Neural crest cell (in vitro differentiated cells): Measurements from ENCODE around the gene XCL1. TPM values are rescaled to one million over a fixed set of nuclear protein-coding genes. Genes with fewer than 3 reads are reported as not detected.
"Not testable (repeated sequence)": the region's sequence is repeated elsewhere in the genome, so short reads cannot be mapped to it uniquely, and the experiment has no call there.

Experiments used
- DNase-seq: peaks from one replicate; pipeline ENCODE4 v3.0.0; 2021; ENCODE audit warnings: low read depth, mixed read lengths, low spot score
- H3K27ac Mint-ChIP-seq: one replicate; pipeline ENCODE4 v1.8.0; 2021; ENCODE audit warnings: mild to moderate bottlenecking, mixed read lengths; ENCODE audit not compliant: unreplicated experiment
- H3K27me3 Mint-ChIP-seq: 2 replicates; pipeline ENCODE4 v1.8.0; 2021; ENCODE audit warnings: low read depth, mild to moderate bottlenecking, mixed read lengths
- H3K36me3 Mint-ChIP-seq: 2 replicates; pipeline ENCODE4 v1.8.0; 2021; ENCODE audit warnings: low read depth, mild to moderate bottlenecking, mixed read lengths
- H3K4me1 Mint-ChIP-seq: 2 replicates; pipeline ENCODE4 v1.8.0; 2021; ENCODE audit warnings: mixed read lengths
- H3K4me3 Mint-ChIP-seq: one replicate; pipeline ENCODE4 v1.8.0; 2021; ENCODE audit warnings: mild to moderate bottlenecking, mixed read lengths
- H3K9me3 Mint-ChIP-seq: 2 replicates; pipeline ENCODE4 v1.8.0; 2021; ENCODE audit warnings: mixed read lengths
- total RNA-seq: library from RNA; stranded (reverse); gene quantifications from 2 replicates; pipeline ENCODE4 v1.2.1, GENCODE V29; 2021
- TF ChIP-seq, protein P1 (sequence below): fragments of 200-600 bp; sonication (generic); conservative IDR thresholded peaks from 2 replicates; pipeline ENCODE4 v1.5.0; 2021; ENCODE audit warnings: antibody characterized with exemption, mild to moderate bottlenecking

The XCL1 gene
- total RNA-seq, 1 donor from 2014 or later, result not detected

GRCh38 chr1:168545678-168546552, 30.5 kb upstream of the XCL1 start:
- H3K9me3 Mint-ChIP-seq, H3K27ac Mint-ChIP-seq, H3K27me3 Mint-ChIP-seq, H3K4me3 Mint-ChIP-seq, H3K4me1 Mint-ChIP-seq, H3K36me3 Mint-ChIP-seq: not testable (repeated sequence)
- TF ChIP-seq, protein P1, sequence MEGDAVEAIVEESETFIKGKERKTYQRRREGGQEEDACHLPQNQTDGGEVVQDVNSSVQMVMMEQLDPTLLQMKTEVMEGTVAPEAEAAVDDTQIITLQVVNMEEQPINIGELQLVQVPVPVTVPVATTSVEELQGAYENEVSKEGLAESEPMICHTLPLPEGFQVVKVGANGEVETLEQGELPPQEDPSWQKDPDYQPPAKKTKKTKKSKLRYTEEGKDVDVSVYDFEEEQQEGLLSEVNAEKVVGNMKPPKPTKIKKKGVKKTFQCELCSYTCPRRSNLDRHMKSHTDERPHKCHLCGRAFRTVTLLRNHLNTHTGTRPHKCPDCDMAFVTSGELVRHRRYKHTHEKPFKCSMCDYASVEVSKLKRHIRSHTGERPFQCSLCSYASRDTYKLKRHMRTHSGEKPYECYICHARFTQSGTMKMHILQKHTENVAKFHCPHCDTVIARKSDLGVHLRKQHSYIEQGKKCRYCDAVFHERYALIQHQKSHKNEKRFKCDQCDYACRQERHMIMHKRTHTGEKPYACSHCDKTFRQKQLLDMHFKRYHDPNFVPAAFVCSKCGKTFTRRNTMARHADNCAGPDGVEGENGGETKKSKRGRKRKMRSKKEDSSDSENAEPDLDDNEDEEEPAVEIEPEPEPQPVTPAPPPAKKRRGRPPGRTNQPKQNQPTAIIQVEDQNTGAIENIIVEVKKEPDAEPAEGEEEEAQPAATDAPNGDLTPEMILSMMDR, result peak; percentile 66
- DNase-seq, result peak; percentile 3

GRCh38 chr1:168546553-168546895, 29.9 kb upstream of the XCL1 start:
- H3K4me3 Mint-ChIP-seq, H3K36me3 Mint-ChIP-seq, H3K4me1 Mint-ChIP-seq, H3K27me3 Mint-ChIP-seq, DNase-seq, H3K9me3 Mint-ChIP-seq, H3K27ac Mint-ChIP-seq: not testable (repeated sequence)

GRCh38 chr1:168550971-168551370, 25.4 kb upstream of the XCL1 start:
- Mint-ChIP-seq H3K4me1 (no peaks in the 10 kb centered on the region), H3K27me3 (no peaks in the 10 kb centered on the region), H3K9me3 (peaks cover 2% of the 10 kb centered on the region), H3K27ac (no peak overlapping the region), H3K4me3 (no peak overlapping the region), H3K36me3 (no peaks in the 10 kb centered on the region)
- TF ChIP-seq, protein P1, result no peak
- no peak for DNase-seq

- Mint-ChIP-seq H3K4me1 (no peaks in the 10 kb centered on the region), H3K27ac (no peak overlapping the region), H3K9me3 (no peaks in the 10 kb centered on the region), H3K27me3 (no peaks in the 10 kb centered on the region), H3K36me3 (no peaks in the 10 kb centered on the region), H3K4me3 (no peak overlapping the region)
- no peak for DNase-seq
- TF ChIP-seq, protein P1, result no peak
Measured at GRCh38 chr1:168551688-168552087, 24.7 kb upstream of the XCL1 start.

GRCh38 chr1:168552961-168553360, 23.4 kb upstream of the XCL1 start:
- H3K27me3 Mint-ChIP-seq, result peaks cover 2% of the 10 kb centered on the region
- TF ChIP-seq, protein P1, result no peak
- no peak overlapping the region for H3K27ac Mint-ChIP-seq
- no peaks in the 10 kb centered on the region for H3K9me3 Mint-ChIP-seq
- no peak overlapping the region for H3K4me3 Mint-ChIP-seq
- no peak for DNase-seq
- no peaks in the 10 kb centered on the region for H3K36me3 Mint-ChIP-seq
- H3K4me1 Mint-ChIP-seq, result no peaks in the 10 kb centered on the region

DNA sequence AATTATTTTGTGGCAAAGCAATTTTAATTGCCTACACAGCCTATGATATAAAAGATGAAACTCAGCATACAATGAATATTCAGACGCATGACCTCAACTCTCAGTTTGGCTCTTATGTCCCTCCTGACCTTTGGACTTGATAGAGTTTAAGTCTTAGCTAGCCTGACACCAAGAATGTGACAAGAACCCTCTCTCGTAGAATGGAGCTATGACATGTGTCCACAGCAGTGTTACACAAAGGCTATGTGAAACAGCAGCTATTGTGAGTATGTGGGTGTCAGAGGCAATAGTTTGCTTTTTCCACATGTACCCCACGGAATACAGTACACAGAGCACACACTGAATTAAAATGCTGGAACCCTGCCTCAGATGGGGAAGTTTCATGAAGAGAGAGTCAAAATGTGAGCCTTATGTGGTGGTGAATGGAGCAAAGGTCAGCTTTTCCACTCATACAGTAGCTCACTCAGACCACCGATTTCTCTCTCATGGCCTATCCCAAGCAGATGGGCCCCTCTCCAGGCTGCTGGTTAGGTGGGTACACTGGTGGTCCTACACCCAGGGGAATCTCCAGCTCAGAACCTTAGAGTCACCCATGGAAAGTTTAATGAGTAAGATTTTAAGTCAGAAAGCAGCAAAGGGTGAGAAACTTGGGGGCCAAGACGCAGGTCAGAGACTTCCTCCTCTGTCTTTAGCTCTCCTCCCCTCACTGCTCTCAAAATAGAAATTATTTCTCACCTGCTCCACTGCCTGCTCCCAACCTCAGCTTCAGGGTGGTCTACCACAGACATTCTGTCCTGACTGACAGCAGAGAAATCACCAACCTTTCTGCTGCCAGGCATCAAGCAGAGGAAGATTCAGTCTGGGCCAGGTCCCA, 22.5 kb upstream of the XCL1 start:
- no peak overlapping the region for H3K4me3 Mint-ChIP-seq

More for the DNA sequence above, 22.5 kb upstream of the XCL1 start:
- peaks cover 2% of the 10 kb centered on the region for H3K27me3 Mint-ChIP-seq
- DNase-seq, result no peak
- H3K4me1 Mint-ChIP-seq, result no peaks in the 10 kb centered on the region
- no peaks in the 10 kb centered on the region for H3K9me3 Mint-ChIP-seq
- no peaks in the 10 kb centered on the region for H3K36me3 Mint-ChIP-seq
- no peak overlapping the region for H3K27ac Mint-ChIP-seq
- TF ChIP-seq, protein P1, result no peak
